Progenitor cell of endocrine pancreas (in vitro differentiated cells): ENCODE measurements around the gene DTNBP1. TPM values are rescaled to one million over a fixed set of nuclear protein-coding genes. Genes with fewer than 3 reads are reported as not detected.

Experiments
- DNase-seq: peaks from one replicate; pipeline ENCODE4 v3.0.0; 2021; ENCODE audit warnings: low spot score; ENCODE audit not compliant: unreplicated experiment
- H3K27ac Mint-ChIP-seq: 2 replicates; pipeline ENCODE4 v1.8.0; 2021; ENCODE audit warnings: mild to moderate bottlenecking, moderate library complexity, mixed read lengths
- H3K27me3 Mint-ChIP-seq: 2 replicates; pipeline ENCODE4 v1.8.0; 2021; ENCODE audit warnings: mixed read lengths
- H3K36me3 Mint-ChIP-seq: 2 replicates; pipeline ENCODE4 v1.8.0; 2022; ENCODE audit warnings: mixed read lengths; ENCODE audit not compliant: insufficient read depth
- H3K4me1 Mint-ChIP-seq: 2 replicates; pipeline ENCODE4 v1.8.0; 2021; ENCODE audit warnings: low read depth, mixed read lengths
- H3K4me3 Mint-ChIP-seq: 2 replicates; pipeline ENCODE4 v1.8.0; 2021; ENCODE audit warnings: low read depth, mild to moderate bottlenecking, moderate library complexity, mixed read lengths
- H3K9me3 Mint-ChIP-seq: 2 replicates; pipeline ENCODE4 v1.8.0; 2021; ENCODE audit warnings: low read depth, mixed read lengths
- total RNA-seq: library from RNA; stranded (reverse); gene quantifications from 2 replicates; pipeline ENCODE4 v1.2.1, GENCODE V29; 2021
- TF ChIP-seq, protein P1 (sequence below): fragments of 200-600 bp; sonication (generic); IDR thresholded peaks from one replicate; pipeline ENCODE4 v1.5.0; 2021; ENCODE audit warnings: antibody characterized with exemption, mild to moderate bottlenecking; ENCODE audit not compliant: unreplicated experiment

DTNBP1 gene
- total RNA-seq, 1 donor from 2014 or later = 17.7 TPM

DNA sequence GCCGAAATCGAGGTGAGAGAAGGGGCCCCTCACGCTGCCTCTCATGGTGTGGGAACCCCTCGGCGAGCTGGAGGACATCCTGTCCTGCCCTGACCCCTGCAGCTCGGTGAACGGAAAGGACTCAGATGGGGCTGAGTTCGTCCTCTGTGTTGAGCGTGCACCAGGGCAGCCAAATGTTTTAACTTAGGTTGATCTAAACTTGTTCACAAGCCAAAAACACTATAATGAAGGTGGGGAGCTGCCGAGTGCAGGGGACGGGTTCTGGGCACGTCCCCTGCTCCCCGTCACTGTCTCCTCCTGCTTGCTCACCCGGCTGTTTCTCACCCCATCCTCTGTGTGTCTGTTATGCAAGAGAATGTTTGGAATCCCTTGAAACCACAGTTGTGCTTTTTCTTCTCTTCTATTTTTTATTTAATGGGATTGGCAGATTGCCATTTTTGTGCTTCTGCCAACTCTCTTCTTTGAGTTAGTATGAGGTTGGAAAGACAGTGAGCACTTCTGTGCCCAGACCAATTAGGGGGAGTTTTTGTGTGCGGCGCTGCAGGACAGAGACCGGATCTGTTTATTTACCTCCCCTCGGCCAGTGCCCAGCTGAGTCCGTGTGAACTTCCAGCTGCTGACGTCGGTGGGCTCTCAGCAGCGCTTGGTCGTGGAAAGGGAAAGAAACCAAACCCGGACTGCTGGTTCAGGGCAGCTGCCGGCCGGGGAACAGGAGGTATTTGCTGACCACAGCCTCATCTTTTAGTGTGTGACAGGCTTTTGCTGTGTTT lies 158.1 kb downstream of the DTNBP1 start:
- Mint-ChIP-seq H3K36me3 (peaks cover 33% of the 10 kb centered on the region), H3K4me1 (peaks cover 9% of the 10 kb centered on the region), H3K27ac (peak overlapping the region; percentile 82), H3K4me3 (no peak overlapping the region), H3K27me3 (no peaks in the 10 kb centered on the region), H3K9me3 (no peaks in the 10 kb centered on the region)
- no peak for DNase-seq
- TF ChIP-seq, protein P1, sequence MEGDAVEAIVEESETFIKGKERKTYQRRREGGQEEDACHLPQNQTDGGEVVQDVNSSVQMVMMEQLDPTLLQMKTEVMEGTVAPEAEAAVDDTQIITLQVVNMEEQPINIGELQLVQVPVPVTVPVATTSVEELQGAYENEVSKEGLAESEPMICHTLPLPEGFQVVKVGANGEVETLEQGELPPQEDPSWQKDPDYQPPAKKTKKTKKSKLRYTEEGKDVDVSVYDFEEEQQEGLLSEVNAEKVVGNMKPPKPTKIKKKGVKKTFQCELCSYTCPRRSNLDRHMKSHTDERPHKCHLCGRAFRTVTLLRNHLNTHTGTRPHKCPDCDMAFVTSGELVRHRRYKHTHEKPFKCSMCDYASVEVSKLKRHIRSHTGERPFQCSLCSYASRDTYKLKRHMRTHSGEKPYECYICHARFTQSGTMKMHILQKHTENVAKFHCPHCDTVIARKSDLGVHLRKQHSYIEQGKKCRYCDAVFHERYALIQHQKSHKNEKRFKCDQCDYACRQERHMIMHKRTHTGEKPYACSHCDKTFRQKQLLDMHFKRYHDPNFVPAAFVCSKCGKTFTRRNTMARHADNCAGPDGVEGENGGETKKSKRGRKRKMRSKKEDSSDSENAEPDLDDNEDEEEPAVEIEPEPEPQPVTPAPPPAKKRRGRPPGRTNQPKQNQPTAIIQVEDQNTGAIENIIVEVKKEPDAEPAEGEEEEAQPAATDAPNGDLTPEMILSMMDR = no peak

DNA sequence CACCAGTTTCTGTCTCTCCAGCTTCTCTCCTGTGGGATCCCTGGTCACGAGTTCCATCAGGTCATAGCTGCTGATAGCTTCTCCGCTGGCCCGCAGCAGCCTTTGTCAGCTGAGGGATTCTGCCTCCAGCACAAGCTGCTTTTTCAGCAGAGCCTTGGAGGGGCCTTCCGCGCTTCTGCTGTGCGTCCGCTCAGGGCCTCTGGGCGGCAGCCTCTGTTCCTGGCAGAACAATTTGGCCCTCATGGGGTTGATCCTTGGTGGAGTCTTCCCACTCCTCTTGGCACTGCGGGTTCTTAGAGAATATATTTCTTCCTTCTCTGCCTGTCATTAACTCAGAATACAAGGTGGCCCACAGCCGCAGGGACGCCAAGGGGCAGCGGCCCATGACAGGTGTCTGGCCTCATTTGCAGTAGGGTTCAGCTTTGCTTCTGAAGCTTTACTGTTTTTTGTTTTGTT lies 158.8 kb downstream of the DTNBP1 start:
- Mint-ChIP-seq H3K4me1 (peaks cover 9% of the 10 kb centered on the region), H3K27me3 (no peaks in the 10 kb centered on the region), H3K4me3 (no peak overlapping the region), H3K9me3 (no peaks in the 10 kb centered on the region), H3K27ac (peak overlapping the region; percentile 82), H3K36me3 (peaks cover 30% of the 10 kb centered on the region)
- DNase-seq = no peak
- TF ChIP-seq, protein P1 = no peak

DNA sequence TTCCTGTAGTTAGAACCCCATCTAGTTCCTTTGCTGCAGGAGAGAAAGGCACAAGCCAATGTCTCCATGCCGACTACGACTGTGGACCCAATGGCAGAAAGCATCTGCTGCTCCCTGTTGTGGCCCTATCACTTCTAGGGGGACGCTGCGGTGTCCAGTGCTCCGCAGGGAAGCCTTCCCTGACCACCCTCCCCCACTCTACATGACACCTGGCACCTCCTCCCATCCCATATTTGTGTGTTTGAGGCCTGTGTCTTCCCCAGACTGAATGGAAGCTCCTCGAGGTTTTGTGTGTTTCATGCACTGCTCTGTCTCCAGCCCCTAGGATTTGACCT lies 159.5 kb downstream of the DTNBP1 start:
- no peak overlapping the region for H3K4me3 Mint-ChIP-seq
- H3K27me3 Mint-ChIP-seq = no peaks in the 10 kb centered on the region
- no peaks in the 10 kb centered on the region for H3K9me3 Mint-ChIP-seq
- TF ChIP-seq, protein P1 = no peak
- no peak for DNase-seq
- H3K36me3 Mint-ChIP-seq = peaks cover 27% of the 10 kb centered on the region
- H3K27ac Mint-ChIP-seq = peak overlapping the region; percentile 91
- H3K4me1 Mint-ChIP-seq = peaks cover 9% of the 10 kb centered on the region

DNA sequence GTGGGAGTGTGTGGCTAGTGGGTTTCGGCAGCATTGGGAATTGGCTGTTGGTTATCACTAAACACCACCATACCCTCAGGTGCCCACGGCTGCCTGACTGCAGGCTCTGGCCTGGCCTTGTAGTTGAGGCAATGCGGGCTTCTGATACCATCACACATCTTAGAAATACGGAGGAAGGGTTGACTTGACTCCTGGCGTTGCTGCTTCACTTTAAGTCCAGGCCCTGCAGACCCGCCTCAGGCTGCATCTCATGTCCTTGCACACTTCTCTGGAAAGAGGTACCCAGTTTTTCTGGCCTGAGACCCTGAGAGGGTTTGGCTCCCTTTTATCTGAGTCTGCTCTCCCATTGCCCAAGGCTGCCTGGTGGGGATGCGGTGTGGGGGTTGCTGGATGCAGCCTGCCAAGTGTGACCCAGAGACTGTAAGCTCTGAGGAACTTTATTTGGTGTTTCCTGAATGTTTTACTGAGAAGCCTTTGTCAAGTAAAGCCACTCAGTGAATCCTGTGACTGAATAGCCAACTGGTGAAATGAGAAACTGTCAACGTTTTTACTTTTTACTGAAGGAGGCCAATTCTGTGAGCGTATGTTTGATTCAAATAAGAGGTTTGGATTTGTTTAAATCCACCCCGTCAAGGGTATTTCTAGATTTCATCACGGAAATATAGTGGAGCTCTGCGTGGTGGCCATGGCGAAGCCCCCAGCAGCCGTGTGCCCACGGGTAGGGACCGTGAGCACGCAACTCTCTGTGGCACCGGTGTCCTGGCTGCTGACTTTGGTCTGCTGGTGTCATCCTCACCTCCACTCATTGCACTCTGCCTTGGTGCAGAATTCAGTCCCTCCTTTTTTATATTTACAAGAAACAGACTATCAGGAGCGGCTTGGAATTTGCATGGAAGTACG lies 160.1 kb downstream of the DTNBP1 start:
- Mint-ChIP-seq H3K9me3 (no peaks in the 10 kb centered on the region), H3K27ac (no peak overlapping the region), H3K36me3 (peaks cover 32% of the 10 kb centered on the region), H3K4me3 (no peak overlapping the region), H3K4me1 (peaks cover 9% of the 10 kb centered on the region), H3K27me3 (no peaks in the 10 kb centered on the region)
- TF ChIP-seq, protein P1 = no peak
- no peak for DNase-seq

DNA sequence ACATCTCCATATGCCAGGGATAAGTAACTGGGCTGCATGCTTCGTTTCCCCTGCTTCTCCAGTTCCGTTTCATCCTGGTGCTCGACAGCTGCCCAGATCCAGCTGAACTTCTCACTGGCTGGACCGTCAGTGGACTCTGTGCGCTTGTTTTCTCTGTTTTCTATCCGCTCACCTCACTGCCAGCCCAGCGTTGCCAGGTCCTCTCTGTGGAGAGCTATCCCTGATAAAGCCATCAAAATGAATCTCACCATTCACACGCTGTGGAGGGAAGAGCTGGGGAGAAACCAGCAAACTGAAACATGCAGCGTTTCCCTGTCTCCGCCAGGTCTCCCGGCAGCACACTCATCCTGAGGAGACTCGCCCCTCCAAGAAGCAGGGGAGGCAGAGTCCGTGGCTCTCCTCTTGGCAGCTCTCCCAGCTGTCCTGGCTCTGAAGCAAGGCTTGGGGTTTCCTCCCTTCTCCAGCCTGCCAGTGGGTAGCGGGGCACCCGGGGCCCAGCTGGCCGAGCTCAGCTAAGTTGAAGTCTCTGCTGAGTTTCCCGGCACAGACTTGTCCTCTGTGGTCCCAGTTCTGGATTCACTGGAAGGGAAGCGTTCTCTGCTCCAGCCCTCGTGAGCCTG lies 160.9 kb downstream of the DTNBP1 start:
- Mint-ChIP-seq H3K9me3 (no peaks in the 10 kb centered on the region), H3K27ac (no peak overlapping the region), H3K4me3 (no peak overlapping the region), H3K36me3 (peaks cover 32% of the 10 kb centered on the region), H3K27me3 (no peaks in the 10 kb centered on the region), H3K4me1 (peaks cover 9% of the 10 kb centered on the region)
- TF ChIP-seq, protein P1 = no peak
- DNase-seq = no peak
